Islet of Langerhans (tissue), 1 donor: Measurements from ENCODE around the gene CASP1.
"Not testable (repeated sequence)": the region's sequence is repeated elsewhere in the genome, so short reads cannot be mapped to it uniquely, and the experiment has no call there.

Source experiments
- FAIRE-seq: peaks from one replicate; lab custom pipeline; 2011; peaks lifted over from hg19 to GRCh38; lab: Jason Lieb, UNC

The CASP1 gene

DNA sequence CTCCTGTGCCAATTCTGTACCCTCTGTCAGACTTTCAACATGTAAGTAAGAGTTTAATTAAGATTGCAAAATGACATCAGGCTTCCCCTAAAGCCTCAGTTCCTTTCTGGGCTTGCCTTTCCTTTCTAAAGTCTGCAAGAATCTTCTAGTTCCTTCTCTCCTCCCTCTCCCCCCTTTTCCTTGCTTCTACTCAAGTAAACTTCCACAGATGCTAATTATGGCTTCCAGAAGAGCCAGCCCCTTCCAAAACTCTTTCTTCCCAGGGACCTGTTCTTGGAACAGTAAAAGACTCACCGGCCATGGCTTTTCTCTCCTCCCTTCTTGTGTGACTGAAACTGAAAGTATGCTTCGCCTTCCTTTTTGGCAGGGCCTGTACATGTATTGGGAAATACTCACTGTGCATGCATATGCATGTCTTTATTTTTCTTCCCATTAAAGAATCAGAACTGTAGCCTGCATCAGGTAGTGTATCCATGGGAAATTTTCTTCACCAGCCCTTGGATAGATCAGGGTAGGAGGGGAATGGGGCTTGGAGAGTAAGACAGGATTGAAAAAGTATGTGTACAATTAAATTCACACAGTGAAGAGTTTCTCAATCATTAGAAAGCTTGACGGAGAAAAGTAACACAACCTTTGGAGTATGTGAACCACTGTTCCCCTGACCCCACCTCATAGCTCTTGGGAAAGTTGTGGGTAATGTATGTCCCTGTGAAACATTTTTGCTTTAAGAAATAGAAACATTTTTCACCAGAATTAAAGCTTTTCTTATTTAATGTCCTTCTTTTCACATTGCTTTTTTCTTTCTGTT is at the start of gene CASP1:
CASP1 (minus strand) TSS at position 332 of the 808 bp plus-strand sequence; CDS start at position 301, 31 bp downstream.
- FAIRE-seq, result no peak

DNA sequence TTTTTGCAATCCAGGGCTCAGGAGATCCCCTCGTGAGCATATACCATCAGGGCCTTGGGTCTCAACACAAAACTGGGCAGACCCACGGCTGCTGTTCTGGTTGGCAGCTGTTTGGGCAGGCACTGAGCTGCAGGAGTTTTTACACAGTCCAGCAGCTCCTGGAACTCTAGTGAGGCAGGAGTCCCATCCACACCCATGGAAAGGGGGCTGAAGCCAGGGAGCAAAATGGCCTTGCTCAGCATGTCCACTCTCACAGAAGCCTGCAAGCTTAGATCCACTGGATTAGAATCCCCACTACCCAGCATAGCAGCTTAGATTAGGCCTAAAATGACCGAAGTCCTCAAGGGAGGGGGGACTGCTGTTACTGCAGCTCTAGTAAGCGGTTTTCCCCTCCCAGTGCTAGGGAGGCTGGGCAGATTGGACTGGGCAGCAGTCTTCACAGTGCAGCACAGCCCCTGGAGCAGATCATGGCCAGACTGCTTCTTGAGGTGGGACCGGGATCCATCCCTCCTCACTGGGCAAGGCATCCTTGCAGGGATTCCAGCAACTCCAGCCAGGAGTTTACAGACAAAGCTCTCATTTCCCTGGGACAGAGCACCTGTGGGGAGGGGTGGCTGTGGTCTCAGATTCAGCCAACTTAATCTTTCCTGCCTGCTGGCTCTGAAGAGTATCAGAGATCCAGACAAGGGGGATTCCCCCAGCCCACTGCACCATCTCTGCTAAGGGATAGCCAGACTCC is 46.6 kb upstream of the CASP1 start:
- no peak for FAIRE-seq

DNA sequence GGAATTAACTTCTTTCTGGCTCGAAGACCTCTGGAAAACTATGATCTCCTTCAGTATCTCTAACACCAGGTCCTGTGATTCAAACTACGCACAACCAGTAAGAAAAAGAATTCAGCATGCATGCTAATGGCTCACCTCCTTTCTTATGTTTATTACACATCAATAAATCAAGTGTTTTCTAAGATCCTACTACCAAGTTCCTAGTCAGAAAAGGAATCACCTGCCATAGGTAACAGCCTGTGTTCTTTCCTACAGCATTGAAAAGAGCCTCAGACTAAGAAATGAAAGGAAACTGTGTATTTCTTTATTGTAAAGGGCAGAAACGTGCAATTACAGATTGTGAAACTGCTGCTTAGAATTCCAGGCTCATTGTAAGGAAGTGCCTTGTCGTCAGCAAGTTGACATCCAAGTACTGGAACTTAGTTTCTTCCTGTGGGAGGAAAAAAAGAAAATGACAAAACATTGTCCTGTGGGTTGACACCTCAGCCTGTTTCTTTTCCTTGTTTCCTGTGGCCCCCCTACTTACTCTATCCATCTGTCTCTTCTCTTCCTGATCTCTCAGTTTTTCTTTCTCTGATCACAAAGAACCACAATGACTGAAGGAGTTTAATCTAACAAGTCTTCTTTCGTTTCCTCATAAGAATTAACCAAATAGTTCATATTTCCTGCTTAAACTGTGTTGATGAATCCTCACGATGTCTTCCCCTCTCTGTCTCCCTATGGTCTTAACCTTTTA is 45.4 kb upstream of the CASP1 start:
- not testable (repeated sequence) for FAIRE-seq

DNA sequence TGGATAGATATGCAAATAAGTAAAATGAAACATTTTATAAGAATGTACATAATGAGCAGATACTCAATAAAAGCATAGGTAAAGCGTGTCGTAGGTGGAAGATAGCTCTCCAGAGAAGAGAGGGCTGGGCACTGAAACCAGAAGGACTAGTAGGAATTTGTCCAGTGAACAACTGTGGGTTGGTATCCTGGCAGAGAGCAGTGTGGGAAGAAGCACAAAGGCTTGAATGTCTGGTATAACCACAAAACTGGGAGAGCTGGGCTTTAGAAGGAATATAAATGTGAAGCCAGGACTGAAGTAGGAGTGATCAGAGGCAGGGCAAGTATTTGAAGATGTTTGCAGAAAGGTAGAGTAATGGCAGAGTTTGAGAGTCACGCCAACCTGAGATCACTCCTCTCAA is 43.3 kb upstream of the CASP1 start:
- FAIRE-seq, result no peak

DNA sequence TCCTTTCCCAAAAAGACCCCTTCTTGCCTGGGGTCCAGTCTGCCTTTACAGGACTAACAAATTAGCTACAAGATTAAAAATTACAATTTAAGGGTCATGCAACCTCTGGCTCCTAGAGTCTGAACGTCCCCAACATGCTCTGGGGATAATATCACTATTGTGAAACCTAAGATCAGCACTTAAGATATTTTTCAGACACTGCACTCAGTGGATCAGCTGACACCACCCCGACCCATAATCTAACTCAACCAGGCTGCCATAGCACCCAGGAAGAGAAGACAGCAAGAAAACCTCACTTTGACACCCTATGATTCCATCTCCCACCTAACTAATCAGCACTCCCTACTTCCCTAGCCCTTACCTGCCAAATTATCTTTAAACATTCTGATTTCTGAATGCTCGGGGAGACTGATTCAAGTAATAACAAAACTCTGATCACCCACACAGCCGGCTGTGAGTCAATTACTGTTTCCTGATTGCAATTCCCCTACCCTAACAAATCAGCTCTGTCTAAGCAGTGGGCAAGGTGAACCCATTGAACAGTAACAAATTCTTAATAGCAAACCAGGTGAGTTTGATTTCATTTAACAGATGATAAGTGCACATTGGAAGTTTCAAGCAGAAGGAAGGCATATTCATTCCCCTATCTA is 42.3 kb upstream of the CASP1 start:
- not testable (repeated sequence) for FAIRE-seq

DNA sequence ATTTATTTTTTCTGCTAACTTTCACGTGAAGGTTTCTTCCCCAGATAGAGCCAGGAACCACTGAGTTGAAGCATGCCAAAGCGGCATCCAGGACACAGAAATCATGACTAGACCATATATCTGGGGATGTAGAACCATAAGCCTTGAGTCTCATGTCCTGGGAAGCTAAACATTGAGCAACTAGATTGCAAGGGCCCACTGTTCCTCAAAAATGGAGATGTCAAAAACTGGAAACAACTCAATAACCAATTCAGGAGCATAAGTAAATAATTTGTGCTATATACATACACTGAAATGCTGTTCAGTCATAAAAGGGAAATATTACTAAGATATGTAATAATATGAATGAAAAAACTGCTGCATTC is 39.2 kb upstream of the CASP1 start:
- no peak for FAIRE-seq

DNA sequence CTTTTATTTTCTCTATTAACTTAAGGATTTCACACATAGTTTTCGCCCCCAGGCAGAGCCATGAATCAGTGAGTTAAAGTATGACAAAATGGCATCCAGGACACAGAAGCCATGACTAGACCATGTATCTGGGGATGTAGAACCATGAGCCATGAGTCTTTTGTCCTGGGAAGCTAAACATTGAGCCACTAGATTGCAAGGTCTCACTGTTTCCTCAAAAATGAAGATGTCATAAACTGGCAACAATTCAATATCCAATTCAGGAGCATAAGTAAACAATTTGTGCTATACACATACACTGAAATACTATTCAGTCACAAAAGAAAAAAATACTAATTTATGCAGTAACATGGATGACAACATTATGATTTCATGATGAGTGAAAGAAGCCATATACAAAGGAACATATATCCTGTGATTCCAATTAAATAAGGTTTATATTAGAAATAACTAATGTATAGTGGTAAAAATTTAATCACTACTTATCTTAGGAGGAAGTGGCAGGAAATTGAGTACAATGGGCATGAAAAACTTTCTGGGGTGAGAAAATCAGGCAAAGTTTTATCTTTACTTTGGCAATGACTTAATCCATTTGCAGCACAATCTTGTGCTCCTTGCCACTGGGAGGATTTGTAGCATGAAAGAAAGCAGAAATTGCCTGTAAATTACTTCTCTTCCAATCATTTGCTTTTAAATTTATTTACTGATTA is 38.7 kb upstream of the CASP1 start:
- no peak for FAIRE-seq

DNA sequence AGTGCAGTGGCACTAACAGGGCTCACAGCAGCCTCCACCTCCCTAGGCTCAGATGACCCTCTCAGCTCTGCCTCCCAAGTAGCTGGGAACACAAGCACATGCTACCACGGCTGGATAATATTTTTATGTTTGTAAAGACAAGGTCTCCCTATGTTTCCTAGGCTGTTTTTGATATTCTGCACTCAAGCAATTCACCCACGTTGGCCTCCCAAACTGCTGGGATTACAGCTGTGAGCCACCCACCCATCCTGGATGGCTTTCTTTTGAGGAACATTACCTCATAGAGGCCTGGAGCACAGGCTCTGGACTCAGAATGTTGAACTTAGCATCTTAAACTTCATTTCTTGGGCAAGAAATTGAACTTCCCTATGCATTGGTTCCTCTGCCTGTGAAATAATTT is 37.1 kb upstream of the CASP1 start:
- FAIRE-seq, result not testable (repeated sequence)

DNA sequence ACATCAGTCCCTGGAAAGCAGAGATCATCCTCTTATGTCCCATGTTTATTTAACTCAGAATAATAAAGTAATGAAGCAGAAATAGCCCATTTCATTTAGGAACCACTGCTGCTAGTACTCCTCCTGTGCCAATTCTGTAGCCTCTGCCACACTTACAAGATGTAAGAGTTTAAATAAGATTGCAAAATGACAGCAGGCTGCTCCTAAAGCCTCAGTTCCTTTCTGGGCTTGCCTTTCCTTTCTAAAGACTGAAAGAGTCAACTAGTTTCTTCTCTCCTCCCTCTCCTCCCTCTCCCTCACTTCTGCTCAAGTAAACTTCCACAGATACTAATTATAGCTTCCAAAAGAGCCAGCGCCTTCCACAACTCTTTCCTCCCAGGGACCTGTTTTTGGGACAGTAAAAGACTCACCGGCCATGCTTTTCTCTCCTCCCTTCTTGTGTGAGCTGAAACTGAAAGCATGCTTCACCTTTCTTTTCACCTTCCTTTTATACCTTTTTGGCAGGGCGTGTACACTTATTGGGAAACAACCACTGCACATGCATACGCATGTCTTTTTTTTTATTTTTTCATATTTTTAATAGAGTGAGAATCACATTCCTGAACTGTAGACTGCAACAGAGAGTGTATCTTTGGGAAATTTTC is 36.3 kb upstream of the CASP1 start:
- no peak for FAIRE-seq

DNA sequence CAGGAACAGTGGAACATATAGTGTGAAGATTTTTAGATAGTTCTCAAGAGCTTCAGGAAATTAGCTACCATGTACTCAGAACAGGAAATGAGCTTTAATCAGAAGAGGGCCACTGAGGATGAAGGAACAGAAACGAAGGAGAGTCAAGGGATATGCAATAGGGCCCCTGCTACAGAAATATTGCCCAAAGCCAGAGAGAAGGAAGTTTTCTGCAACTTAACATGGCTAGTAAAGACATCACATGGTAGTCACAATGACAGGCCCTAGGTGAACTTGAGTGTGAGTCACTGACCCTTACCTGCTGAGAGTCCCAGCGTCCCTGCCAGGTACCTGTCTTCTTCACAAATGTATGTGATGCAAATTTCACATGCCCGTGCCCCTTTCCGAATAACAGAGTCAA is 35.4 kb upstream of the CASP1 start:
- FAIRE-seq, result no peak

DNA sequence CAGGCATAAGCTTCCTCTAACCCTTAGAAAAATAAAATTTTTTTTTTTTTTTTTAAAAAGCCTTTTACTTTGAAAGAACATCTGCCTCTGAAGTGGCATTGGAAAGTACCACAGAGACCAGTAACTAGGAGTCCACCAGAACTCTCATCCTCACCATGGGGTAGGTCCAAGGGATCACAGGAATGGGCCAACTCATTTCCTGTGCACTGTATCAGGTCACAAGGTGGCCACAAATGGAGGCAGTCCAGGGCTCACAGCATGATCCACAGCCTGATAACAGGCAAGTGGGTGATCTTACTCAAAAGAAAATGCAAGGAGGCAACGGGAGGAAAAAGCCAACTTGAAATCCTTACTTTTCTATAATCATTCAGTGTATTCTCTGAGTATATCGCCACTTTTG is 34.8 kb upstream of the CASP1 start:
- not testable (repeated sequence) for FAIRE-seq

DNA sequence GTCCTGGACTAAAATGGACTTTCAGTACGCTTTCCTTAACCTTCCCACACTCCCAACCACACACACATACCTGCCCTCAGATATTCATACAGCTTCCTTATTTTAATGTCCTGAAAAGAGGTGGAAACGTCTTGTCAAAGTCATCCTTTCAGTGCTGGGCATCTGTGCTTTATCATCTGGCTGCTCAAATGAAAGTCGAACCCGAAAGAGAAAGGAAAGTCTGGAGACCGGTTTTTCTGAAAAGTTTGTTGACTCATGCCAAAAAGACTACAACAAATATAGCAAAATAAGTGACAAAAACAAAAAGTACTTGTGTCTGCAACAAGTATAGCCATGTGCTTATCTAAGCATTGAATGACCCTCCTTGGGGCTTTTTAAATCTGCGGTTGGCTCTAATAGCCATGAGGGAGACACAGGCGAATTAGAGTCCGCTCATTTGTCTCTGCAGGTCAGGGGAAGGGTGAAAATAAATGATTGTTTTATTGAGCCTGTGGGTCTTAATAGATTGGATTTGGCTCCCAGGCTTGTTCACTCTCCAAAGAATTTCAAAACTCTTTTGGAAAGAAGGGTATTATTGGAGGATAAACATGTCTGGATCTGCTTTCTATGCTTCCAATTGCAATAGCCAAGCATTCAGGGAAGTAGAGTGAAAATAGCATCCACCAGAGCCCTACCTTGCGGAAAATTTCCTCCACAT is 28.4 kb upstream of the CASP1 start:
- not testable (repeated sequence) for FAIRE-seq

DNA sequence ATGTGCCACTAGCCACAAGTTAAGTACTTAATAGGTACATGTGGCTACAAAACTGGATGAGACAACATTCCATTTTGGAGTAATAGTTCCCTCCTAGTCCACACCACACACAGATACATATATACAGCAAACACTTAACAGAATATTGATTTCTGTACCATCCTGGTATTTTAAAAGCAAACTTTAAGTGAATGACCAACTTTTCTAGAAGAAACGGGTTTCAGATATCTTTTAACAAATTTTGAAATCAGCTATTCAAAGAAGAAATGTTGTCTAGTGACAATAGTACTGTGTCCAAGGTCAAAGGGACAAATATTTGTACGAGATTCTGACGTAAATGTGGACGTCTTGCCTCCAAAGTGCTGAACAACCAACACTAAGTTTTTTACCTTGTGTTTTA is 22.5 kb upstream of the CASP1 start:
- no peak for FAIRE-seq

DNA sequence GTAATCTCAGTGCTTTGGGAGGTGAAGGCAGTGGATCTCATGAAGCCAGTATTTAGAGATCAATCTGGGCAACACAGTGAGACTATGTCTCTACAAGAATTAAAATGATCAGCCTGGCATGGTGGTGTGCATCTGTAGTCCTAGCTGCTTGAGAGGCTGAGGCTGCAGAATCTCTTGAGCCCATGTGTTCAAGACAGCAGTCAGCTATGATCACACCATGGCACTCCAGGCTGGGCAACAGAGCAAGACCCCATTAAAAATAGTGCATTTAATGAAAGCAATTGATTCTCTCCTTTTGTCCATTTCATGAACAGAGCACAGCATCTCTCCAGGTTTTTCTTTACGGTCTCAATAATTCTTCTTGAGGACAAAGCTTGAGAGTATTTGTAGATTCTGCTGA is 21.5 kb upstream of the CASP1 start:
- FAIRE-seq, result no peak

DNA sequence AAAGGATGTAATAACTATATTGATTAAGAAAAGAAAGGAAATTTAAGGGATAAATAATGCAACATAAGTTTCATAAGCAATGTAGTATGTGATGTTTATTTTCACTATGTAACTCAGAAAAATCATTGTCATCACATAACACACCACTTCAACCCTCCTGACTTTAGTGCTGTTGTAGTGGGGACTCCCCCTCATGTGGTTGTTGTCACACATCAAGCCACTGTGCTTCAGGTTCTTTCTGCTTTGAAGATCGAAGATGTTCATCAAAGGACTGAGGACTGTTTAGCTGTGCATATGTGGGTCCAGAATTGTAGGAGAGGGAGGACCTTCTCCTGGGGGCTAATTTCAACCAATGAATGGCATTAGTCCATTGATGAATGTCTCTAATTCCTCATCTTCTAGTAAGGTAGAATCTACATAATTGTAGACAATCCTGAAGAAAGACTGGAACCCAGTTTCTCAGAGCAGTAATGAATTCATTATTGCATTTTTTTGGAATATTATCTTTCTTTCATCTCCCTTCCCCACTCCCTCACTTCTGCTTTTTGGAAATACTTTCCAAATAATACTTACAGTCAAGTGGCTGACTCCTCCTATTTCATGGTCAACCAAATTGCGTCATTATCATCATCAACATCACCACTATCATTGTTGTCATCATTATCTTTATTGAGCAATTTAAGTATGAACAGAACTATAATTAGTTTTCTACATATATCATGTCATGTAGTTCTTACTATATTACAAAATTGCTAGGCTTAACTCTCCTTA is 20.0 kb upstream of the CASP1 start:
- no peak for FAIRE-seq

DNA sequence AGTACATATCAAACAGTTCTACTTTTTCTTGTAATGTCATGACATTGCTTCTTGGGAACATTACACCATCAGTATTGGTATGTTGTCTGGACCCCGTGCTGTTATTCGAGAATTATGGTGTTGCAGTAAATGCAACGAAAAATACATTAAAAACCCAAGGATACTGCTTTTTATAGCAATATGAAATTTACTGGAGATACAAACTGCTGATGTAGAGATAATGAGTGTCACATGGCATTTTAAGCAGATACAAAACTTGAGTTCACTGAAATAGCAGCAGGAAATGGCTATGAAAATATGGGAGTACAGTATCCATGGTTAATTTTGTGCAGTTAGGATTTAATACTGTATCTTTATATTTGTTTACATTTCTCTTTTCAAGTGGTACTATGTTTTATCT is 17.5 kb upstream of the CASP1 start:
- no peak for FAIRE-seq

DNA sequence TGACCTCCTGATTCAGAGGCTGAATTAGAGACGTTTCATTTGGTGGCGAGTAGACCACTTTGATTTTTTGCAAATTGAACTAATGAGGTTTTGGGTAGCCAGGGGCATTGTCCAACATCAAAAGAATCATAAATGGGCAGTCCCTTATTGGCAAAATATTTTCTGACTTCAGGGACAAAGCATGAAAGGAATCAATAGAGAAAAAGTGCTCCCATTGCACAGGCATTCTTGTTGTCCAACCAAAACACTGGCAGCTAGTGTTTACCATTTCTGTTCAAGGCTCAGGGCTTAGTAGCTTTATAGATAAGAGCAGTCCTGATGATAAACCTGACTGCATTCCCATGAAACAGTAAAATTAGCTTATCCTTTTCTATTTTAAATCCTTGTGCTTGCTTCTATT is 16.6 kb upstream of the CASP1 start:
- no peak for FAIRE-seq

DNA sequence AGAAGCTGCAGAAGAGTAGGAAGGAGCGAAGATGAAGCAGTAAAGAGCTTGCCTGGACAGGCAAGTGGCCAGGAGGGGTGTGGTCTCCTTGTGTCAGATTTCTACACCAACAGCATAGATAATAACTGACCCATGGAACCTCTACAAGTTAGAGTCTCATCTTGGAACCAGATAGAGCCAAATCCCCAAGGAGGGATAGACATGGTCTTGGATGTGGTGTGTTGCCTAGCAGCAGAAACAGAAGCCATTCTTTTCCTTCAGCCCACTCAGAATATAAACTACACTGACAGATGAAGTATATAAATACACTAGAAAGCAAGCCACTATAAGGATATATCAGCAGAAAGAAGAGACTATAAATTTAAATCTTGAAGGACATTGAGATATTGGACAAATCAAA is 14.5 kb upstream of the CASP1 start:
- no peak for FAIRE-seq

DNA sequence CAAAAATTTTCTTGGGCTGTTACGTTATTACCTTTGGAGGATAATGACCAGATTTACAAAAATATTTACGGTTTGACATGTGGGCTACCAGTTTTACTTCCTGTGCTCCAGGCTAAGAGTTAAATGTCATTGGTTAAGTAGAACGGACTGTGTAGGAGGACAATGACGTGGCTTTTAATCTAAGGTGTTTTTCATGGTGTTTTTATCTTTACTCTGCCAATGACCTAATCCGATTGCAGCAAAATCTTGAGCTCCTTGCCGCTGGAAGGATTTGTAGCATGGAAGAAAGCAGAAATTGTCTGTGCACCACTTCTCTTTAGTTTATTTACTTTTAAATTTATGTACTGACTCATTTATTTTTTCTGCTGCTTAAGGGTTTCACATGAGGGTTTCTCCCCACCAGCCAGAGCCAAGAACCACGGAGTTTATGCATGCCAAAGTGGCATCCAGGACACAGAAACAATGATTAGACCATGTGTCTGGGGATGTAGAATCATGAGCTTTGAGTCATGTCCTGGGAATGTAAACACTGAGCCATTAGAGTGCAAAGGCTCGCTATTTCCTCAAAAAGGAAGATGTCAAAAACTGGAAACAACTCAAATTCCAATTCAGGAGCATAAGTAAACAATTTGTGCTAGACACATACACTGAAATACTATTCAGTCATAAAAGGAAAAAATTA is 12.1 kb upstream of the CASP1 start:
- no peak for FAIRE-seq
